Retinal pigment epithelial cell (primary cell): ENCODE data around the gene MID1IP1.

Source experiments
- DNase-seq: peaks from one replicate; pipeline ENCODE4 v3.0.0-alpha.2; 2010; ENCODE audit warnings: low read depth
- H3K4me3 ChIP-seq: 2 replicates; pipeline ENCODE4 v1.5.1; 2011; ENCODE audit warnings: mild to moderate bottlenecking, low read length, control low read depth, moderate library complexity
- CTCF ChIP-seq: conservative IDR thresholded peaks from 2 replicates; pipeline ENCODE4 v1.5.1; 2011; ENCODE audit warnings: low read depth, low read length, control low read depth, inconsistent platforms

MID1IP1 gene

DNA sequence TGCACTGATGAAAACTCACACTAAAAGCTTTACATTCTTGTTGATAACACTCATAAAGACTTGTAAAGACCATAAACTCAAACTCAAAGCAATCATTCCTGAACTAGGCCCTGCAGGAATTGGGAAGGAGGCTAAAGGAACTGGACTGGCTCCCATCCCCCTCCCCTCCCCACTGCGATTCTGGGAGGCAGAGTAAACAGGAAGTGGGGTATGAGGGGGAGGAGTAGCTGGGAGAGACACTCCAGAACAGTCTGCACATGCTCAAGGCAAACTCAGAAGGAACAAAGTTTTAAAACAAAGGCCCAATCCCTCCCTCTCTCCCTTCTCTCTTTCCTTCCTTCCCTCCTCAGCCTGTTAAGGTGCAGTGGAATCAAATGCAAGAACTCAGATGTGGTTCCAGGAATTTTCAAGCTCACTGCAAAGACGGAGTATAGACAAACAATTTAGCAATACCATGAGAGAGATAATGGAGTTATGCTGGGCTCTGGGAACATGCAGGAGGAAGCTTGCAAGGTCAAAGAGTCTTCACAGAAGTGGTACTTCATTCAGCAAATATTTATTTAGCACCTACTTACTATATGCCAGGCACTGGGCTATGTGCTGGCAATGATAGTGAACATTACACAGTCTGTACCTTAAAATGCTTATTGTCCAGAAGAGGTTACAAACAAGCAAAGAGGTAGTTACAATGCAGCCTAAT, 15.9 kb downstream of the MID1IP1 start:
- DNase-seq, result no peak
- no peak for TF ChIP-seq CTCF
- no peak overlapping the region for H3K4me3 ChIP-seq

DNA sequence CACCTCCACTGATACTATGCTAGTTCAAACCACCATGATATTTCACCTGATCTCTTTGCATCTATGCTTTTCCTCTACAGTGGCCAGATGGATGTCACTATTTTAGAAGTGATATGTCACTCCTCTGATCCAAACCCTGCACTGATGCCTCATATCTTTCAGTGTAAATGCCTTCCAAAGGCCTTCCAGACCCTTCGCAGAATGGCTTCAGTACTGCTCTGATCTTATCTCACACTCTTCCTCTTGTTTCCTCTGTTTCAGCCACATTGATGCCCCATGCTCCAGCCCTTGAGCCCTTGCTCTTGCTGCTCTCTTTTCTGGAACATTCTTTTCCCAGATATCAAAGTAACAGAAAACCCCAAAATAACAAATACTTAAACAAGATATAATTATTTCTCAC, 17.9 kb downstream of the MID1IP1 start:
- DNase-seq, result no peak
- H3K4me3 ChIP-seq, result no peak overlapping the region
- no peak for TF ChIP-seq CTCF

- H3K4me3 ChIP-seq, result no peak overlapping the region
- TF ChIP-seq CTCF, result no peak
- DNase-seq, result no peak
These were observed 18.4 kb downstream of the MID1IP1 start for GRCh38 chrX:38819709-38820108.

- no peak for DNase-seq
- TF ChIP-seq CTCF, result no peak
- H3K4me3 ChIP-seq, result no peak overlapping the region
These were observed 19.5 kb downstream of the MID1IP1 start for GRCh38 chrX:38820751-38821150.

- no peak overlapping the region for H3K4me3 ChIP-seq
- no peak for TF ChIP-seq CTCF
- no peak for DNase-seq
These were observed 22.9 kb downstream of the MID1IP1 start for GRCh38 chrX:38824176-38824575.

- H3K4me3 ChIP-seq, result no peak overlapping the region
- no peak for TF ChIP-seq CTCF
- DNase-seq, result no peak
These were observed 30.7 kb downstream of the MID1IP1 start for GRCh38 chrX:38831949-38832348.

GRCh38 chrX:38837389-38837788, 36.1 kb downstream of the MID1IP1 start:
- TF ChIP-seq CTCF, result no peak
- H3K4me3 ChIP-seq, result no peak overlapping the region
- no peak for DNase-seq
